Activated T-cell treated with anti-CD3 and anti-CD28 coated beads, Interleukin-2, amount 50 U/mL, for 4 hours (primary cell): ENCODE results near the gene CLCNKB. TPM values are rescaled to one million over a fixed set of nuclear protein-coding genes. Genes with fewer than 3 reads are reported as not detected.
A peak's percentile ranks its signal among the peaks of the same experiment; 100 is the strongest.
"Not testable (repeated sequence)": the region's sequence is repeated elsewhere in the genome, so short reads cannot be mapped to it uniquely, and the experiment has no call there.

Experiments
- ATAC-seq, 2 donors: fragments of 200-7000 bp; cut with Tn5 transposase; one replicate each; pipeline ENCODE4 v1.10.0; 2021
- DNase-seq: peaks from one replicate; pipeline ENCODE4 v3.0.0-alpha.2; 2020
- H3K27me3 Mint-ChIP-seq: one replicate; pipeline ENCODE4 v1.8.0; 2021; ENCODE audit warnings: low read depth, mixed read lengths
- H3K36me3 Mint-ChIP-seq: one replicate; pipeline ENCODE4 v1.8.0; 2022; ENCODE audit warnings: mixed read lengths; ENCODE audit not compliant: insufficient read depth
- H3K4me1 Mint-ChIP-seq: one replicate; pipeline ENCODE4 v1.8.0; 2021; ENCODE audit warnings: low read depth, mixed read lengths
- H3K4me3 Mint-ChIP-seq: one replicate; pipeline ENCODE4 v1.8.0; 2021; ENCODE audit warnings: mild to moderate bottlenecking, moderate library complexity, mixed read lengths
- H3K9me3 Mint-ChIP-seq: one replicate; pipeline ENCODE4 v1.8.0; 2021; ENCODE audit warnings: mixed read lengths
- total RNA-seq, 3 donors: library from RNA; stranded (reverse); gene quantifications; one replicate each; pipeline ENCODE4 v1.2.1, GENCODE V29; 2021

The CLCNKB gene
- total RNA-seq, result not detected

- no peak for ATAC-seq
- Mint-ChIP-seq H3K27me3 (peaks cover 8% of the 10 kb centered on the region), H3K4me1 (no peaks in the 10 kb centered on the region), H3K9me3 (no peaks in the 10 kb centered on the region), H3K4me3 (no peak within 1 kb of the TSS), H3K36me3 (no peaks in the 10 kb centered on the region)
- no peak for DNase-seq
Observed at GRCh38 chr1:16043521-16043920, at the start of gene CLCNKB. TSS of gene CLCNKB (plus strand) at chr1:16043782. CDS start at chr1:16044493, 711 bp downstream.

- no peaks in the 10 kb centered on the region for H3K36me3 Mint-ChIP-seq
- H3K4me1 Mint-ChIP-seq, result no peaks in the 10 kb centered on the region
- ATAC-seq (no peak), DNase-seq (no peak)
- H3K9me3 Mint-ChIP-seq, result no peaks in the 10 kb centered on the region
- no peaks in the 10 kb centered on the region for H3K27me3 Mint-ChIP-seq
- no peak overlapping the region for H3K4me3 Mint-ChIP-seq
Observed at GRCh38 chr1:15994081-15994480, 49.5 kb upstream of the CLCNKB start.

GRCh38 chr1:15994590-15995351, 48.8 kb upstream of the CLCNKB start:
- H3K4me1 Mint-ChIP-seq, result no peaks in the 10 kb centered on the region
- DNase-seq (peak; percentile 44), ATAC-seq (peak; percentile 70 to 89)
- H3K4me3 Mint-ChIP-seq, result no peak overlapping the region
- H3K36me3 Mint-ChIP-seq, result no peaks in the 10 kb centered on the region
- H3K27me3 Mint-ChIP-seq, result no peaks in the 10 kb centered on the region
- no peaks in the 10 kb centered on the region for H3K9me3 Mint-ChIP-seq

GRCh38 chr1:15997076-15997585, 46.5 kb upstream of the CLCNKB start:
- Mint-ChIP-seq H3K9me3 (no peaks in the 10 kb centered on the region), H3K27me3 (no peaks in the 10 kb centered on the region), H3K4me1 (no peaks in the 10 kb centered on the region), H3K4me3 (no peak overlapping the region), H3K36me3 (no peaks in the 10 kb centered on the region)
- ATAC-seq, result no peak
- no peak for DNase-seq

DNA sequence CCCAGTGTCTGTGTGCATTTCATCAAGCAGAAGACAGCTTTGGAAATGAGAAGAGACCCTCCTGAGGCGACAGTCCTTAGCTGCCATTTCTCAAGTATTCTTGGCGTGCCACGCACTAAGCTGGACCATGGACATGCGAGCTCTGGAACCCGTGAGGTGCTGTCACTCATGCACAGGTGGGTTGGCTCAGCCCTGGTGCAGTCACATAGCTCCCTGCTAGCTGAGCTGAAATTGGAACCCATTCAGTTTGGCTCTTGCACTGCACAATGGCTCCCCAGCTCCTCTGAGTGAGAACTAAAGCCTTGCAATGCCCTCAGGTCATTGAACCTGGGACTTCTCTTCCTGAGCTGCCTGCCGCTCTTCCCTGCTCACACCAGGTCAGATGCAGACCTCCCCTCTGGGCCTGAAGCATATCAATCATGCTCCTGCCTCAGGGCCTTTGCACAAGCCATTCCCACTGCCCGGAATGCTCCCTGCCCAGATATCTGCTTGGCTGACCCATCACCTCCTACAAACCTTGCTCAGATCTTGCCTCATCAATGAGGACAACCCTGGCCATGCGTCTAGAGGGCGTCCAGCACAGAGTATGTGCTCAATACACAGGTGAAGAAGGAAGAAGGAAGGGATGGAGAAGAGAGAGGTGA, 45.8 kb upstream of the CLCNKB start:
- Mint-ChIP-seq H3K36me3 (no peaks in the 10 kb centered on the region), H3K9me3 (no peaks in the 10 kb centered on the region), H3K4me1 (no peaks in the 10 kb centered on the region), H3K4me3 (no peak overlapping the region), H3K27me3 (no peaks in the 10 kb centered on the region)
- no peak for DNase-seq
- no peak for ATAC-seq

DNA sequence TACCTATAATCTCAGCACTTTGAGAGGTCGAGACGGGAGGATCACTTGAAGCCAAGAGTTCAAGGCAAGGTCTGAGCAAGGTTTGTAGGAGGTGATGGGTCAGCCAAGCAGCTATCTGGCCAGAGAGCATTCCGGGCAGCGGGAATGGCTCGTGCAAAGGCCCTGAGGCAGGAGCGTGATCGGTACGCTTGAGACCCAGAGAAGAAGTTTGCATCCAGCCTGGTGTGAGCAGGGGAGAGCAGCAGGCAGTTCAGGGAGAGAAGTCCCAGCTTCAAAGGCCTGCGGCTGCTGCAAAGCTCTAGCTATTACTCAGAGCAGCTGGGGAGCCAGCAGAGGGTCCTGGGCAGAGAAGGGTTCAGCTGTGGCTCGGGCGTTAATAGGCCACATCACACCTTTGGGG, 44.7 kb upstream of the CLCNKB start:
- no peaks in the 10 kb centered on the region for H3K27me3 Mint-ChIP-seq
- ATAC-seq (no peak), DNase-seq (no peak)
- no peaks in the 10 kb centered on the region for H3K36me3 Mint-ChIP-seq
- no peaks in the 10 kb centered on the region for H3K9me3 Mint-ChIP-seq
- H3K4me1 Mint-ChIP-seq, result no peaks in the 10 kb centered on the region
- no peak overlapping the region for H3K4me3 Mint-ChIP-seq

DNA sequence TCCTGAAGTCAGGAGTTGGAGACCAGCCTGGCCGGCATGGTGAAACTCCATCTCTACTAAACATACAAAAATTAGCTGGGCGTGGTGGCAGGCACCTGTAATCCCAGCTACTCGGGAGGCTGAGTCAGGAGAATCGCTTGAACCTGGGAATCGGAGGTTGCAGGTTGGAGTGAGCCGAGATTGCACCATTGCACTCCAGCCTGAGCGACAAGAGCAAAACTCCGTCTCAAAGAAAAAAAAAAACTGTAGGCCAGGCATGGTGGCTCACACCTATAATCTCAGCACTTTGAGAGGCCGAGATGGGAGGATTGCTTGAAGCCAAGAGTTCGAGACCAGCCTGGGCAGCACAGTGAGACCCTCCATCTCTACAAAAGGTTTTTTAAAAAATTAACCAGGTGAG, 42.3 kb upstream of the CLCNKB start:
- not testable (repeated sequence) for H3K4me3 Mint-ChIP-seq, H3K4me1 Mint-ChIP-seq, H3K9me3 Mint-ChIP-seq, ATAC-seq, H3K36me3 Mint-ChIP-seq, DNase-seq, H3K27me3 Mint-ChIP-seq

- H3K4me1 Mint-ChIP-seq, result peaks cover 4% of the 10 kb centered on the region
- ATAC-seq (no peak), DNase-seq (no peak)
- H3K9me3 Mint-ChIP-seq, result no peaks in the 10 kb centered on the region
- no peak overlapping the region for H3K4me3 Mint-ChIP-seq
- no peaks in the 10 kb centered on the region for H3K36me3 Mint-ChIP-seq
- H3K27me3 Mint-ChIP-seq, result peaks cover 4% of the 10 kb centered on the region
Observed at GRCh38 chr1:16005597-16005996, 38.0 kb upstream of the CLCNKB start.

DNA sequence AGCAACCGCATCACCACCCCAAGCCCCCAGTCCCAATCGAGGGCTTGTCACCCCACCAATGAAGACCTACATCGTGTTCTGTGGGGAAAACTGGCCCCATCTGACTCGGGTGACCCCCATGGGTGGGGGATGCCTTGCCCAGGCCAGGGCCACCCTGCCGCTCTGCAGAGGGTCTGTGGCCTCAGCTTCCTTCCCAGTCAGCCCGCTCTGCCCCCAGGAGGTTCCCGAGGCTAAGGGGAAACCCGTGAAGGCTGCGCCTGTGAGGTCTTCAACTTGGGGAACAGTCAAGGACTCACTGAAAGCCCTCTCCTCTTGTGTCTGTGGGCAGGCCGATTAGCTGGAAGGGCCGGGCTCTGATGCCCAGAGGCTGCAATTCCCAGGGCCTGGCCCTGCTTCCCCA, 37.6 kb upstream of the CLCNKB start:
- Mint-ChIP-seq H3K9me3 (no peaks in the 10 kb centered on the region), H3K4me3 (no peak overlapping the region), H3K36me3 (no peaks in the 10 kb centered on the region), H3K4me1 (peaks cover 4% of the 10 kb centered on the region), H3K27me3 (peaks cover 4% of the 10 kb centered on the region)
- ATAC-seq (no peak), DNase-seq (no peak)

DNA sequence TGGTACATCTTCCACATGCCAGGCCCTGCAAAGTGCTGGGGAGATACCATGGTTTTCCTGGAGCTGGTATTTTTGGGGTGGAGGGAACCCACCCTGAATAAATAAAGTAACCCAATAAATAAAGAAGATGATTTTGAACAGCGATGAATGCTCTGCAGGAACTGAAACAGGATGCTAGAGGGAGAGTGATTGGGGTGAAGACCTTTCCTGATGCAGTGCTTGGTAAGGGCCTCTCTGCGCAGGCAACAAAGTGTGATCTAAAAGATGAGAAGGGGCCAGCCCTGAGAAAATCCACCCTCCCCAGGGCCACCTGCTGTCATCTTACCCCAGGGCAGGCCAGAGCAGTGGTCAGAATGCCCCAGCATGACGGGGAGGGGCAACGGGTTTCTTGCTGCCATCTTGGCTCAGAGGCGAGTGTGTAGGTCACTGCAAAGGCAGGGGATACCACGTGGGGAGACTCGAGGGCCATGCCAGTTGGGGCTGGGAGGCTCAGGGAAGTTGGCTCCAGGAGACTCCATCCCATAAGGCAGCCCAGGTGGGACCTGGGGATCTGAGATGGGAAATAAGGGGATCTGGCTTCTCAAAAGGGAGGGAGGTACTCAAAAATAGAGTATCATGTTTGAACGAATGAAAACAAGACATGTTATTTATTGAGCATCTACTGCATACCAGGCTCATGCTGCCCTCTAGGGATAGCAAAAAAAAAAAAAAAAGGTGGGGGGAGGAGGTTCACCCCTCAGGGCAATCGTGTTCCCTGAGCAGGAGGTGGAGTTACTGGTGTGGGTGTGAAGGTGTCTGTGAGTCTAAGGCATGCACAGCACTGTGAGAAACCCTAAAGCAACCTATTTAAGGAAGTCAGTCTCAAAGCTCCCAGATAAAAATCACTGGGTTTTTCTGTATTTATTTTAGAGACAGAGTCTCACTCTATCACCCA, 36.8 kb upstream of the CLCNKB start:
- peaks cover 4% of the 10 kb centered on the region for H3K4me1 Mint-ChIP-seq
- no peak overlapping the region for H3K4me3 Mint-ChIP-seq
- H3K9me3 Mint-ChIP-seq, result no peaks in the 10 kb centered on the region
- no peaks in the 10 kb centered on the region for H3K36me3 Mint-ChIP-seq
- peaks cover 4% of the 10 kb centered on the region for H3K27me3 Mint-ChIP-seq
- ATAC-seq (peak; percentile 70 to 76), DNase-seq (no peak)

- no peak overlapping the region for H3K4me3 Mint-ChIP-seq
- no peaks in the 10 kb centered on the region for H3K36me3 Mint-ChIP-seq
- peaks cover 9% of the 10 kb centered on the region for H3K4me1 Mint-ChIP-seq
- DNase-seq (no peak), ATAC-seq (no peak)
- peaks cover 7% of the 10 kb centered on the region for H3K27me3 Mint-ChIP-seq
- no peaks in the 10 kb centered on the region for H3K9me3 Mint-ChIP-seq
Observed at GRCh38 chr1:16007671-16008341, 35.8 kb upstream of the CLCNKB start.

- DNase-seq (peak; percentile 76), ATAC-seq (peak in 1 of 2 donors; percentile 56)
- Mint-ChIP-seq H3K4me1 (peaks cover 12% of the 10 kb centered on the region), H3K9me3 (no peaks in the 10 kb centered on the region), H3K27me3 (peaks cover 9% of the 10 kb centered on the region), H3K36me3 (no peaks in the 10 kb centered on the region), H3K4me3 (no peak overlapping the region)
Observed at GRCh38 chr1:16009030-16009460, 34.5 kb upstream of the CLCNKB start.

- ATAC-seq, result no peak
- DNase-seq, result no peak
- Mint-ChIP-seq H3K4me1 (peaks cover 13% of the 10 kb centered on the region), H3K4me3 (no peak overlapping the region), H3K9me3 (no peaks in the 10 kb centered on the region), H3K27me3 (peaks cover 15% of the 10 kb centered on the region), H3K36me3 (no peaks in the 10 kb centered on the region)
Observed at GRCh38 chr1:16009678-16010077, 33.9 kb upstream of the CLCNKB start.

GRCh38 chr1:16010837-16011236, 32.7 kb upstream of the CLCNKB start:
- H3K27me3 Mint-ChIP-seq, result peaks cover 21% of the 10 kb centered on the region
- no peak overlapping the region for H3K4me3 Mint-ChIP-seq
- ATAC-seq, result no peak
- DNase-seq, result no peak
- peaks cover 13% of the 10 kb centered on the region for H3K4me1 Mint-ChIP-seq
- H3K36me3 Mint-ChIP-seq, result no peaks in the 10 kb centered on the region
- no peaks in the 10 kb centered on the region for H3K9me3 Mint-ChIP-seq
